NCI-H146 treated with DMSO at 0.1 percent for 48 hours (cell line): ENCODE data around the gene TRMT11.

Experiments used
- DNase-seq: peaks from one replicate; lab custom pipeline; 2025; ENCODE audit not compliant: unreplicated experiment; lab: John Stamatoyannopoulos, UW

The TRMT11 gene

DNA sequence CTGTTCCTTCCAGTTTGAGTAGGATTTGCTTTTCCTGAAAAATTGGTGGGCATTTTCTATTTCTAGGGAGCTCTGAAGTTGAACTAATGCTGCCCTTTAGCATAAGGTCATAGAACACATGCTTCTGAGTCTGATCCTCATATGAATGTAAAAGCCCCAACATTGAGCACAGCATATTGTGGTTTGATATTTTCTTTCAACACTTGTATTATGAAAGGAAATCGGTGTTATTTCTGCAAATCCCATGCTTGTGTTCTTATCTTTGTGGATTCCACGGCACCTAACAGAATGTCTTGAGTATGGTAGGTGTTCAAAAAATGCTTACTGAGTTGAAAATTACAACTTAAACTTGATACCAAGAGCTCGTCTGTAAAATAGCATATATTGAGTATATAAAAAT lies 85.8 kb downstream of the TRMT11 start:
- no peak for DNase-seq

DNA sequence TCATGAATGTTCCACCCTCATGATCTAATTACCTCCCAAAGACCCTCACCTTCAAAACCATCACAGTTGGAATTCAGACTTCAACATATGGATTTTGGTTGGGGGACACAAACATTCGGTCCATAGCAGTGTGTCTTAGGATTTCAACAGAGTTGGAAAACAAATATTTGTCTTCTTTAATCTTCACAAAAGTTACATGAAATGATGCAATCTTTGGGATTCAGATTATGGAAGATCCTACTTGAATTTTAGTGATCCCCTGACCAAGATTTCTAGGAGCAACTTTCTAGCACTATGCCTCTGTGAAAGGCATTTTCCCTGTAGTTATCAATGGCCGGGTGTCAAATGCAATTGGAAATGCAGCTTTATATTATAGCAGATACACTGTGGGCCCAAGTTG lies 86.5 kb downstream of the TRMT11 start:
- no peak for DNase-seq

DNA sequence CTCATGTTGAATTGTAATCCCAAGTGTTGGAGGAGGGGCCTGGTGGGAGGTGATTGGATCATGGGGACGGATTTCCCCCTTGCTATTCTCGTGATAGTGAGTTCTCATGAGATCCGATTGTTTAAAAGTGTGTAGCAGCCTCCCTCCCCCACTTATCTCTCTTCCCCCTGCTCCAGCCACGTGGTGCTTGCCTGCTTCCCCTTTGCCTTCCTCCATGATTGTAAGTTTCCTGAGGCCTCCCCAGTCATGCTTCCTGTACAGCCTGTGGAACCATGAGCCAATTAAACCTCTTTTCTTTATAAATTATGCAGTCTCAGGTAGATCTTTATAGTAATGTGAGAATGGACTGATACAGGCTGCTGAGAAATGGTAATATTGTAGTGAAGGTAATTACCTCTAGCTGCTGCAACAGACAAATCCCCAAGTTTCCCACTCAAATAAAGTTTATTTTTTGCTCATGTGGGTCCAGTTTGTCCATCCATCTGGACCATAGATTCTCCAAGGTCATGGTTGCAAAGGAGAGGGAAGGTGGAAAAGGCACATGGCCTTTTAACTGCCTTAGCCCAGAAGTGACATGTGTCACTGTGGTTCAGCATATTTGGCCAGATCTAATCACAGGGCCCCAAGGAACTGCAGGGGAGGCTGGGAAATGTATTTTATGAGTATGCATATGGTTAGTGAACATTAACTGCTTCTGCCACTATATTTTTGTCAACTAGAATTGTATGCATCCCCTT lies 89.2 kb downstream of the TRMT11 start:
- DNase-seq = no peak

DNA sequence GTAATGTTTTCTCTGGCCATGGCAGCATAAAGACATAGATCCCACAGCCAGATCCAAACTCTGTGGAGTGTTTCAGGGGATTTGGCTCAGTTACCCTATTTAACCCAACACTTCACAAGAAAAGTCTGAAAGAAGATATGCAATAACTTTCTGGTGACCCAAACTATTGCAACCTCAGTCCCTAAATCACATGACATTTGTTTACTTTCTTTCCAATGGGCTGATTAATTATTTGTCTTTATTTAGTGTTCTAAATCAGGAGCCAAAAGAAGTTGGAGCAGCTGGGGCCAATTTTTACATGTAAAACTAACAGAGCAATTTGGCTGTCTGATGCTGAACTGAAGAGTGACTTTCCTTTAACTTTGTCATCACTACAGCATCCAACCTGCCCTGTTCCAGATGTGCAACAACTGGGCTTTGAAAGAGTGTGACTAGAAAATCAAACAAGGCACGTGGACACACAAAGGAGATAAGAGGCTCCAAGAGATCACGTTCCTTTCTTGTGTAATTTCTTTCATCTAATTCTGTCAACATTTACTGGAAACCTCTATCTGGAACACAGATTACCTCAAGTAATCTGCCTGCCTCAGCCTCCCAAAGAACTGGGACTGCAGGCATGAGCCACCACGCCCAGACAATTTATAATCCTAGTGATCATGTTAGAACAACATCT lies 90.8 kb downstream of the TRMT11 start:
- DNase-seq = no peak

DNA sequence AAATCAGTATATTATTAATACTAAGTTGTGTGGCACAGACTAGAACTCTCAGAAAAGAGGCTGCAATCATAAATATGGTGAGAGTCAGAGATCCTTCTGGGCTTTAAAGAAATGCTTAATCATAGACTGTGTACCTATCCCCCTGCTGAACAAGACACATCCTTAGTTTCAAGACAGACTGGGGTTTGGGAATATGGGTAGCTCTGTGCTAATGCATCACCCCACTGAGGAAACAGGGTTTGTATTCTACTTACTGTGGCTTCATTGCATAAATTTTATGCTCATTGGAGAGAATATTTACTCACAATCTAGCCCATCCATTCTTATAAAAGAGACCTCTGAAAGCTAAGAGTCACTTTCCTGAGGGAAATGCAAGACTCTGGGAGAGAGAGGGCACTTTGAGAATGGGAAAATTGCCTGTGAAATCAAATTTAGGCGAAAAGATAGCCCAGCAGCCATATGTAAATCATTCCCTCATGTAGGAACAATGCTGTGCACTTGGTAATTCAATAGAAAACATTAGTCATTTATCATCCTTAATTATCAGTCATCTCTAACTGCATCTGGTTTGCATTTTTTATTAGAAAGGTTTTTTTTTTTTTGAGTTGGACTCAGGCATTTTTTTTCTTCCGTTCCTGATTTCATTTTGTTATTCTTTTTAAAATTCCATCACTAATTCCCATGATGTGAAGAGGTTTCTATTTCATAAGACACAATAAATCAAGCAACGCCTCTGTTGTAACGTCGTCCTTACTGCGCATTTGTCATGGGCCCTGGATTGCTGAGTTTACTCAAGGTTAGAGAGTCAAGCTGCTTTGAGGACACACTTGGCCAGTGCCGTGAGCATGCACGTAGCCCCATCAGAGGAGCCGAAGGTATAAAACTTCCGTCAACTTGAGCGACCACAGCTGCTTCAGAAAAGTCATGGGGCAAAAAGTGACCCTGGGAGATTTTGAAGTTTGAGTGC lies 91.8 kb downstream of the TRMT11 start:
- DNase-seq = no peak

DNA sequence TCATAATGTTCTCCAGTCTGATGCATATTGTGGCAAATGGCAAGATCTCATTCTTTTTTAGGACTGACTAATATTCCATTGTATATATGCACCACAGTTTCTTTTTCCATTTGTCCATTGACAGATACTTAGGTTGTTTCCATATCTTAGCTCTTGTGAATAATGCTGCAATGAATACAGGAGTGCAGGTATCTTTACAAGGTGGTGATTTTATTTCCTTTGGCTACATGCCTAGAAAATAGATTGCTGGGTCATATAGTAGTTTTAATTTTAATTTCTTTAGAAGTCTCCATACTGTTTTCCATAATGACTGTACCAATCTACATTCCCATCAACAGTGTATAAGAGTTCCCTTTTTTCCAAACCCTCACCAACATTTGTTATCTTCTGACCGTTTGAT lies 97.5 kb downstream of the TRMT11 start:
- no peak for DNase-seq

DNA sequence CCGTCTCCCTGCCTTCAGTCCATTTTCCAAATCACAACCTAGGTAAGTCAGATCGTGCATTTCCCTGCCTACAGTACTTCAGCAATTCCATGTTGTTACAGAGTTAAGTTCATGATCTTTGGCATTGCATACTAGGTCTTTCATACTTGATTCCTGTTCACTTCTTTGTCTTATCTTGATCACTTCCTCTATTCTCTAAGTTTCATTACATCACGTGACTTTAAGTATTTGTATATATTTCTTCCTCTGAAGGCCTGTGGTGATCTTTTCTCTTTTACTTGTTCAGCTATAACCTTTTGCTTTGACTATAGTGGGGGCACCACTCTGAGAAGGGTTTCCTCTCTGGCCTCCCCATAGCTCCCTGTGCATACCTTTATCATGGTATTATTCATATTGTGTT lies 100.2 kb downstream of the TRMT11 start:
- DNase-seq = no peak
